ENCODE data around the gene QPCTL. TPM values are rescaled to one million over a fixed set of nuclear protein-coding genes. Genes with fewer than 3 reads are reported as not detected.

Gene QPCTL
- total and polyA plus RNA-seq, 9 of the 15 experiments (the other 6 are each of a cell fraction or from before 2014, with no cell fraction given) = 0.99 to 31.3 (median 12.7) TPM

GRCh38 chr19:45717131-45717982 is 24.9 kb downstream of the QPCTL start (continued):
- TF ChIP-seq MNT (conservative IDR thresholded peaks at IDR 0.05) (peak; percentile 99), SIN3B (IDR thresholded peaks at IDR 0.05; ENCODE audit: low read depth) (no peak; the same call in 1 of the 2 replicates), ZNF583 (CRISPR knock-in tag; IDR thresholded peaks at IDR 0.05) (no peak), DLX4 (CRISPR knock-in tag; IDR thresholded peaks at IDR 0.05) (no peak), NR2C2 (CRISPR knock-in tag; IDR thresholded peaks at IDR 0.05) (peak; percentile 92), NR2C2 (tag; IDR thresholded peaks at IDR 0.05) (peak; percentile 97), PYGO2 (tag; IDR thresholded peaks at IDR 0.05) (no peak), NONO (IDR thresholded peaks at IDR 0.05; ENCODE audit: low read depth in 2 of 2, low read length in 1 of 2) (0 out of 4 replicates have a peak, but pooled peaks of 1 of the 2 experiments have one; percentile 9), RBBP5 (IDR thresholded peaks at IDR 0.05; ENCODE audit: borderline replicate concordance, insufficient read depth, low read length, poor library complexity, severe bottlenecking) (no peak), HINFP (tag; conservative IDR thresholded peaks at IDR 0.05; ENCODE audit: low read depth) (no peak), ZNF384 (IDR thresholded peaks at IDR 0.05; ENCODE audit: low read depth, low read length) (peak; percentile 22; the same call in 1 of the 2 replicates), FOXK1 (CRISPR knock-in tag; IDR thresholded peaks at IDR 0.05; ENCODE audit: borderline replicate concordance) (no peak), NFIX (CRISPR knock-in tag; IDR thresholded peaks at IDR 0.05; ENCODE audit: low read depth) (no peak), PCBP1 (IDR thresholded peaks at IDR 0.05; ENCODE audit: low read depth, low read length, poor library complexity, severe bottlenecking) (no peak), ZNF239 (CRISPR knock-in tag; IDR thresholded peaks at IDR 0.05) (no peak; the same call in 1 of the 2 replicates), MAFG (tag; conservative IDR thresholded peaks at IDR 0.05) (no peak), SMARCA4 (IDR thresholded peaks at IDR 0.05) (no peak), SMARCB1 (IDR thresholded peaks at IDR 0.05; ENCODE audit: insufficient read length, low read depth) (no peak)
- TF ChIP-seq, protein P1, sequence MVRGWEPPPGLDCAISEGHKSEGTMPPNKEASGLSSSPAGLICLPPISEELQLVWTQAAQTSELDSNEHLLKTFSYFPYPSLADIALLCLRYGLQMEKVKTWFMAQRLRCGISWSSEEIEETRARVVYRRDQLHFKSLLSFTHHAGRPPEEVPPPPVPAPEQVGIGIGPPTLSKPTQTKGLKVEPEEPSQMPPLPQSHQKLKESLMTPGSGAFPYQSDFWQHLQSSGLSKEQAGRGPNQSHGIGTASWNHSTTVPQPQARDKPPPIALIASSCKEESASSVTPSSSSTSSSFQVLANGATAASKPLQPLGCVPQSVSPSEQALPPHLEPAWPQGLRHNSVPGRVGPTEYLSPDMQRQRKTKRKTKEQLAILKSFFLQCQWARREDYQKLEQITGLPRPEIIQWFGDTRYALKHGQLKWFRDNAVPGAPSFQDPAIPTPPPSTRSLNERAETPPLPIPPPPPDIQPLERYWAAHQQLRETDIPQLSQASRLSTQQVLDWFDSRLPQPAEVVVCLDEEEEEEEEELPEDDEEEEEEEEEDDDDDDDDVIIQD (CRISPR knock-in tag; IDR thresholded peaks at IDR 0.05) = no peak
- TF ChIP-seq, protein P2, sequence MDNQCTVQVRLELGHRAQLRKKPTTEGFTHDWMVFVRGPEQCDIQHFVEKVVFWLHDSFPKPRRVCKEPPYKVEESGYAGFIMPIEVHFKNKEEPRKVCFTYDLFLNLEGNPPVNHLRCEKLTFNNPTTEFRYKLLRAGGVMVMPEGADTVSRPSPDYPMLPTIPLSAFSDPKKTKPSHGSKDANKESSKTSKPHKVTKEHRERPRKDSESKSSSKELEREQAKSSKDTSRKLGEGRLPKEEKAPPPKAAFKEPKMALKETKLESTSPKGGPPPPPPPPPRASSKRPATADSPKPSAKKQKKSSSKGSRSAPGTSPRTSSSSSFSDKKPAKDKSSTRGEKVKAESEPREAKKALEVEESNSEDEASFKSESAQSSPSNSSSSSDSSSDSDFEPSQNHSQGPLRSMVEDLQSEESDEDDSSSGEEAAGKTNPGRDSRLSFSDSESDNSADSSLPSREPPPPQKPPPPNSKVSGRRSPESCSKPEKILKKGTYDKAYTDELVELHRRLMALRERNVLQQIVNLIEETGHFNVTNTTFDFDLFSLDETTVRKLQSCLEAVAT (IDR thresholded peaks at IDR 0.05) = no peak

Data from K562 (cell line).